ENCODE measurements around the gene ABLIM3.

- TF ChIP-seq HDGF (IDR thresholded peaks at IDR 0.05) (no peak), EGR1 (IDR thresholded peaks at IDR 0.05; ENCODE audit: borderline replicate concordance in 1 of 2, low read depth in 2 of 2, low read length in 2 of 2) (no peak), TBL1XR1 (IDR thresholded peaks at IDR 0.05; ENCODE audit: low read depth, low read length) (no peak), WRNIP1 (IDR thresholded peaks at IDR 0.05; ENCODE audit: borderline replicate concordance, low read depth, low read length) (no peak), PRDM15 (CRISPR knock-in tag; IDR thresholded peaks at IDR 0.05) (no peak), MTA2 (IDR thresholded peaks at IDR 0.05; ENCODE audit: low read depth) (no peak), CTCF (IDR thresholded peaks at IDR 0.05 in 2 of 3, conservative IDR thresholded peaks at IDR 0.05 in 1 of 3; ENCODE audit: control insufficient read depth in 2 of 3, extremely low read depth in 1 of 3, insufficient read depth in 1 of 3, low read depth in 3 of 3, low read length in 3 of 3) (no peak)
Observed at GRCh38 chr5:149215478-149216090, 74.3 kb downstream of the ABLIM3 start.
